Left ventricle myocardium superior (tissue), 1 donor: ENCODE results near the gene SLC39A8. TPM values are rescaled to one million over a fixed set of nuclear protein-coding genes. Genes with fewer than 3 reads are reported as not detected.
"Not testable (repeated sequence)": the region's sequence is repeated elsewhere in the genome, so short reads cannot be mapped to it uniquely, and the experiment has no call there.

ENCODE experiments used
- ATAC-seq: fragments of 200-7000 bp; cut with Tn5 transposase; one replicate; pipeline ENCODE4 v1.9.1; 2020; ENCODE audit warnings: mild to moderate bottlenecking, moderate library complexity
- DNase-seq: peaks from one replicate; pipeline ENCODE4 v3.0.0-alpha.2; 2020
- intact Hi-C: fragments of 100-400 bp; cut with micrococcal nuclease; formaldehyde crosslinking; loops from one replicate; pipeline ENCODE4 v1.11.0; 2022
- long read RNA-seq: library from polyadenylated mRNA; unstranded; transcript quantifications from one replicate; pipeline ENCODE4 v2.0.0, GENCODE V29; 2021
- total RNA-seq: library from RNA; stranded (reverse); fragmentation: NEBNext Ultra II Directional; extraction: Animal tissue kit (Norgen Biotek cat#: 25700); gene quantifications from one replicate; pipeline ENCODE4 v1.2.1, GENCODE V29; 2021
- donor health status: DM: no; HTN: yes; CAD: no; lungs with severe emphysema.

The SLC39A8 gene
- 5.0 TPM for total RNA-seq
- long read RNA-seq, transcript SLC39A8-202 (8 exons, 3,238 nt) = major isoform, 7 of 14 reads
- long read RNA-seq, partial matches to known transcripts = 0 of 14 reads
- long read RNA-seq, other reads (novel, unspliced or antisense) = 3 of 14 reads

- intact Hi-C loops = no loop called here
- peak; percentile 83 for DNase-seq
Observed at GRCh38 chr4:102344954-102345794, at the start of gene SLC39A8. TSS of gene SLC39A8 (minus strand) at chr4:102345482. CDS start at chr4:102344662, 820 bp downstream.

GRCh38 chr4:102392033-102392744 is 46.9 kb upstream of the SLC39A8 start:
- ATAC-seq (no peak), DNase-seq (no peak)
- intact Hi-C loops = no loop called here

More at GRCh38 chr4:102344954-102345794, at the start of gene SLC39A8:
- peak; percentile 98 for ATAC-seq

- ATAC-seq (no peak), DNase-seq (no peak)
- intact Hi-C loops = no loop called here
Observed at GRCh38 chr4:102390438-102390837, 45.2 kb upstream of the SLC39A8 start.

GRCh38 chr4:102388611-102389010 is 43.3 kb upstream of the SLC39A8 start:
- intact Hi-C loops = no loop called here
- ATAC-seq = no peak
- DNase-seq = no peak

- intact Hi-C loops = no loop called here
- DNase-seq (no peak), ATAC-seq (no peak)
Observed at GRCh38 chr4:102387552-102388150, 42.4 kb upstream of the SLC39A8 start.

GRCh38 chr4:102386966-102387365 is 41.7 kb upstream of the SLC39A8 start:
- intact Hi-C loops = no loop called here
- DNase-seq (no peak), ATAC-seq (no peak)

- DNase-seq, intact Hi-C loops, ATAC-seq: not testable (repeated sequence)
Observed at GRCh38 chr4:102380253-102380652, 35.0 kb upstream of the SLC39A8 start.

- no peak for ATAC-seq
- DNase-seq = no peak
- intact Hi-C loops = no loop called here
Observed at GRCh38 chr4:102362922-102363432, 17.7 kb upstream of the SLC39A8 start.

GRCh38 chr4:102358128-102358527 is 12.8 kb upstream of the SLC39A8 start:
- DNase-seq = no peak
- intact Hi-C loops = no loop called here
- ATAC-seq = no peak

- ATAC-seq, intact Hi-C loops, DNase-seq: not testable (repeated sequence)
Observed at GRCh38 chr4:102357637-102358036, 12.4 kb upstream of the SLC39A8 start.

- intact Hi-C loops = no loop called here
- ATAC-seq (no peak), DNase-seq (no peak)
Observed at GRCh38 chr4:102356562-102357202, 11.4 kb upstream of the SLC39A8 start.

- intact Hi-C loops = no loop called here
- ATAC-seq (no peak), DNase-seq (no peak)
Observed at GRCh38 chr4:102355748-102356147, 10.5 kb upstream of the SLC39A8 start.

GRCh38 chr4:102354671-102355454 is 9.6 kb upstream of the SLC39A8 start:
- intact Hi-C loops = no loop called here
- DNase-seq (no peak), ATAC-seq (no peak)

GRCh38 chr4:102352781-102353180 is 7.5 kb upstream of the SLC39A8 start:
- ATAC-seq (no peak), DNase-seq (no peak)
- intact Hi-C loops = no loop called here

- intact Hi-C loops = no loop called here
- no peak for ATAC-seq
- DNase-seq = no peak
Observed at GRCh38 chr4:102350634-102351033, 5.4 kb upstream of the SLC39A8 start.

GRCh38 chr4:102348701-102349100 is 3.4 kb upstream of the SLC39A8 start:
- intact Hi-C loops = no loop called here
- ATAC-seq (no peak), DNase-seq (no peak)

GRCh38 chr4:102345795-102346100 is 466 bp upstream of the SLC39A8 start:
- ATAC-seq = peak; percentile 5
- intact Hi-C loops = no loop called here
- peak; percentile 31 for DNase-seq

- ATAC-seq (peak; percentile 86), DNase-seq (peak; percentile 72)
- intact Hi-C loops = no loop called here
Observed at GRCh38 chr4:102344520-102344953, 745 bp downstream of the SLC39A8 start.
